Coronary artery (tissue), 2 donors: ENCODE results near the gene LRWD1.
"Not testable (repeated sequence)": the region's sequence is repeated elsewhere in the genome, so short reads cannot be mapped to it uniquely, and the experiment has no call there.

Experiments
- DNase-seq: peaks from one replicate; pipeline ENCODE4 v3.0.0-alpha.2; 2017; ENCODE audit warnings: low spot score
- H3K27ac ChIP-seq, 2 donors: fragments of 200-600 bp; sonication (generic); one replicate each; pipeline ENCODE4 v1.5.1; 2016 to 2019
- H3K4me3 ChIP-seq: fragments of 200-600 bp; sonication (generic); 2 replicates; pipeline ENCODE4 v1.5.1; 2016; ENCODE audit warnings: mild to moderate bottlenecking, moderate library complexity
- CTCF ChIP-seq: fragments of 200-600 bp; sonication (generic); IDR thresholded peaks from one replicate; pipeline ENCODE4 v1.5.1; 2019; ENCODE audit warnings: antibody characterized with exemption

The LRWD1 gene

GRCh38 chr7:102451371-102452054 is 13.3 kb upstream of the LRWD1 start:
- no peak for TF ChIP-seq CTCF
- no peak for DNase-seq
- Histone ChIP-seq H3K27ac (no peak overlapping the region), H3K4me3 (no peak overlapping the region)

DNA sequence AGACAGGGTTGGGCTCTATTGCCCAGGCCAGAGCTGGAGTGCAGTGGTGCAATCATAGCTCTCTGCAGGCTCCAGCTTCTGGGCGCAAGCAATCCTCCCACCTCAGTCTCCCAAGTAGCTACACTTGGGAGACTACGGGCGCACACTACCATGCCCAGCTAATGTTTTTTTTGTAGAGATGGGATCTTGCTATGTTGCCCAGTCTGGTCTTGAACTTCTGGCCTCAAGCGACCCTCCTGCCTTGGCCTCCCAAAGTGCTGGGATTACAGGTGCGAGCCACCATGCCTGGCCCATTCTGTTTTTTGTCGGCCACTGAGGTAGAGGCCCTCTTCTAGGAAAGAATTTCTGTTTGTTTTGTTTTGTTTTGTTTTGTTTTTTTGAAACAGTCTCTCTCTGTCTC is 12.3 kb upstream of the LRWD1 start:
- DNase-seq = no peak
- no peak overlapping the region for H3K27ac ChIP-seq
- TF ChIP-seq CTCF = no peak
- H3K4me3 ChIP-seq = no peak overlapping the region

DNA sequence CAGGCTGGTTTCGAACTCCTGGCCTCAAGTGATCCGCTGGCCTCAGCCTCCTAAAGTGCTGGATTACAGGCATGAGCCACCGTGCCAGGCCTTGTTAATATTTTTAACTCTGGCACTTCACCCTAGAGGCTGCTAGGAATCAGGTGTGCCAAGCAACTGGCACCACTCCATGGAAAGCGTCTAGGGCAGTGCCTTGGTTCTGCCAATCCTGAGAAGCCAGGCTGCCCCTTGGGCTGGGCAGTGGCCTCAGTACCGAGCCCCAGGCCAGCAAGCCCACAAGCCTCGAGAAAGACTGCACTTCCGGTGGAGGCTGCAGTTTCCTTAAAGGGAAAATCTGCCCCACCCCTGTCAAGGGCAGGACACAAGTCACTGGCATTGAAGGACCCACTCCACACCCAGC is 11.5 kb upstream of the LRWD1 start:
- no peak overlapping the region for H3K4me3 ChIP-seq
- no peak for TF ChIP-seq CTCF
- no peak overlapping the region for H3K27ac ChIP-seq

DNA sequence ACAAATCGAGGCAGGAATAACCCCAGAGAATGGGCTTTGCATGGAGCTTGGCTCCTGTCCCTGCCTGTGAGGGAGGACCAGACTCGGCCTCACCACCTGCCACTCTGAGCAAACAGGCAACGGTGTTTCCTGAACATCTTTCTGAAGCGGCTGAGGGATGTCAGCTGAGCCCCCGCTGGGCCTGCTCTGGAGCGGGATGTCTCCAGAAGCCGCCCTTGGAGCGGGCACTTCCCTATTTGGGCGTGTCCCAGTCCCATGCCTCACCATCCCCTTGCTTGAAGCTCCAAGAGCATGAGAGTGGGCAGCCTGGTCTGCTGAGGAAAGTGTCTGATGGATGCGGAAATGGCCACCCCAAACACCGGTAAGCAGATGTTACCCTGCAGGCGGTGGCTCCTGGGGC is 10.3 kb upstream of the LRWD1 start:
- TF ChIP-seq CTCF = no peak
- DNase-seq = no peak
- Histone ChIP-seq H3K27ac (no peak overlapping the region), H3K4me3 (no peak overlapping the region)

More for the DNA sequence above, 11.5 kb upstream of the LRWD1 start:
- DNase-seq = no peak

GRCh38 chr7:102454932-102455331 is 9.9 kb upstream of the LRWD1 start:
- DNase-seq, H3K27ac ChIP-seq: not testable (repeated sequence)

DNA sequence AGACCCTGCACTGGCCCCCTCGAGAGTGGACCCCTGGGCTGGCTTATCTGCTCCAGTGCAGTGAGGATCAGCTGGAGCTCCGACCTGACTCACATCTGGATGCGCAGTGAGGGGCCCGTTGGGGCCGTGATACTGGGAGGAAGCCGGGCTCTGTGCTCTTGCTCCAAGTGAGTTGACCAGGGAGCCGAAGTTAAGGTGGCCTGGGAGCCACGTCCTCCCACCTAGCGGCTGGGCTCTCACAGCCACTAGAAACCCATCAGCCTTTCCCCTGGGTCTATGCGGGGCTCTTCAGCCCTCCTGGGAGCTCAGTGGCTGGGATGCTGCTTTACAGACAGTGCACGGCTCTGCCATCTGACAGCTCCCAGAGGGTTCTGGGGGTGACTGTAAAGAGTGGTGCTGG is 9.2 kb upstream of the LRWD1 start:
- no peak overlapping the region for H3K27ac ChIP-seq
- H3K4me3 ChIP-seq = no peak overlapping the region
- TF ChIP-seq CTCF = no peak
- DNase-seq = no peak

More at GRCh38 chr7:102454932-102455331, 9.9 kb upstream of the LRWD1 start:
- not testable (repeated sequence) for H3K4me3 ChIP-seq

DNA sequence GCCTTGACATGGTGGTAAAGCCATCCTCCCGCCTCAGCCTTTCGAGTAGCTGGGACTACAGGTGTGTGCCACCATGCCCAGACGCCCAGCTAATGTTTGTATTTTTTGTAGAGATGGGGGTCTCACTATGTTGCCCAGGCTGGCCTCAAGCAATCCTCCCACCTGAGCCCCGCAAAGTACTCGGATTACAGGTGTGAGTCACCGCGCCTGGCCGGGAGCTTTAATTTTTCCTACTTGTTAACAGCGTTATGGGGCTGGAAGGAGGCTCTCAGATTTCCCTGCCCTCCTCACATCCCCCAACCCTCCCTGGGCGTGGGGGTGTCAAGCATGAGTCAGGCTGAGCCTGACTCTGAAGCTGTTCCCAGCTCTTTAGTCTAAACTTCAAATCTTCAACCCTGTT is 8.5 kb upstream of the LRWD1 start:
- Histone ChIP-seq H3K27ac (no peak overlapping the region), H3K4me3 (no peak overlapping the region)
- TF ChIP-seq CTCF = no peak
- no peak for DNase-seq
